ENCODE results near the gene WDR46.

DNA sequence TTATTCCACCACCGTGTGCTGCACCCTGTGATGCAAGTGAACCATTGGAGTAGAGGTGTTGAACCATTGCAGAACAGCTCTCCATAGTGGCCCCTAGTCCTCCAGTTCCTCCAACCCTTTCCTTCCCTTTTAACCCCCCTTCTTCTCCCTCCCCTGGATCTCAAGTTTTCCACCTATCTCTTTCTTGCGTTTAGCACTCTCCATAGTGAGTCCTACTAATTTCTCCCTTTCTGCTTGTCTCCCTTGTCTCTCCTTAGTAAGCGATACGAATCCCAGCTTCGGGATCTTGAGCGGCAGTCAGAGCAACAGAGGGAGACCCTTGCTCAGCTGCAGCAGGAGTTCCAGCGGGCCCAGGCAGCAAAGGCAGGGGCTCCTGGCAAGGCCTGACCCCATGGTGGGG lies 1.4 kb upstream of the WDR46 start:
- TF ChIP-seq, protein P1, sequence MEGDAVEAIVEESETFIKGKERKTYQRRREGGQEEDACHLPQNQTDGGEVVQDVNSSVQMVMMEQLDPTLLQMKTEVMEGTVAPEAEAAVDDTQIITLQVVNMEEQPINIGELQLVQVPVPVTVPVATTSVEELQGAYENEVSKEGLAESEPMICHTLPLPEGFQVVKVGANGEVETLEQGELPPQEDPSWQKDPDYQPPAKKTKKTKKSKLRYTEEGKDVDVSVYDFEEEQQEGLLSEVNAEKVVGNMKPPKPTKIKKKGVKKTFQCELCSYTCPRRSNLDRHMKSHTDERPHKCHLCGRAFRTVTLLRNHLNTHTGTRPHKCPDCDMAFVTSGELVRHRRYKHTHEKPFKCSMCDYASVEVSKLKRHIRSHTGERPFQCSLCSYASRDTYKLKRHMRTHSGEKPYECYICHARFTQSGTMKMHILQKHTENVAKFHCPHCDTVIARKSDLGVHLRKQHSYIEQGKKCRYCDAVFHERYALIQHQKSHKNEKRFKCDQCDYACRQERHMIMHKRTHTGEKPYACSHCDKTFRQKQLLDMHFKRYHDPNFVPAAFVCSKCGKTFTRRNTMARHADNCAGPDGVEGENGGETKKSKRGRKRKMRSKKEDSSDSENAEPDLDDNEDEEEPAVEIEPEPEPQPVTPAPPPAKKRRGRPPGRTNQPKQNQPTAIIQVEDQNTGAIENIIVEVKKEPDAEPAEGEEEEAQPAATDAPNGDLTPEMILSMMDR (IDR thresholded peaks at IDR 0.05): no peak
- no peak for TF ChIP-seq POLR2A (IDR thresholded peaks at IDR 0.05)
